ENCODE results near the gene TUBA4B. TPM values are rescaled to one million over a fixed set of nuclear protein-coding genes. Genes with fewer than 3 reads are reported as not detected.
A peak's percentile ranks its signal among the peaks of the same experiment; 100 is the strongest.

Gene TUBA4B
- total and polyA plus RNA-seq, 8 donors = 0.50 to 6.0 (median 3.4) TPM; not detected in 1

- H3K36me3 ChIP-seq = no peaks in the 10 kb centered on the region
- intact Hi-C loops (cut with DNase I) = loop anchor here (5.0 to 10.0 kb wide), 2 partner anchors 127 to 135 kb away; partner anchors contain the start of genes NHEJ1 (in 1 of the 2) and SLC23A3 (in 1 of the 2)
- H3K9me3 ChIP-seq = no peaks in the 10 kb centered on the region
- peaks cover 0 to 64% of the 10 kb centered on the region in 2 donors for H3K27me3 ChIP-seq
- DNase-seq (peak in 1 of 4 donors; percentile 42), ATAC-seq (no peak)
- no peak overlapping the region for H3K27ac ChIP-seq
- H3K4me1 ChIP-seq = peaks cover 0 to 13% of the 10 kb centered on the region in 2 donors
- H3K4me3 ChIP-seq = no peak overlapping the region
- no peak for TF ChIP-seq CTCF (IDR thresholded peaks at IDR 0.05)
These were observed 46.3 kb downstream of the TUBA4B start for GRCh38 chr2:219299372-219299760.

DNA sequence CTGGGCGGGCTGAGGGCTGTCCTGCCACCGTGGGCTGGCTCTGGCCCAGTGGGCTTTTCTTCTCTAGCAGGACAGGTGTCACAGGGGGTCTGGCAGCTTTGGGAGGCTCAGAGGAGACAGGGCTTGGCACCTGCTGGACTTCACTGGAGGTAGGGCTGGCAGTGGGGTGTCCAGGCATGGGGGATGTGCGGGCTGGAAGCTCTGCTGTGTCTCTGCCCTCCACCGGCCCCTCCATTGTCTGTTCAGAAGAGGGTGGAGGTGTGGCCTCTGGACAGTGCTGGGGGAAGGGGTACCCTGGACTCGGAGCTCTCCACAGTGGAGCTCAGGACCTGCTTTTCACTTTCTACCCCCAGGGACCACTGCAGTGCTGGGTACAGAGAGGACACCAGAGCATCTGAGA, 47.0 kb downstream of the TUBA4B start:
- Histone ChIP-seq H3K27ac (no peak overlapping the region), H3K4me3 (no peak overlapping the region), H3K4me1 (peaks cover 0 to 9% of the 10 kb centered on the region in 2 donors), H3K36me3 (no peaks in the 10 kb centered on the region), H3K27me3 (peaks cover 0 to 64% of the 10 kb centered on the region in 2 donors), H3K9me3 (no peaks in the 10 kb centered on the region)
- intact Hi-C loops (cut with DNase I) = loop anchor here in 1 of 2 donors (10.0 kb wide), 1 partner anchor 245 kb away; no protein-coding TSS in a partner anchor
- DNase-seq = peak in 1 of 4 donors; percentile 41
- TF ChIP-seq CTCF (IDR thresholded peaks at IDR 0.05) = no peak
- no peak for ATAC-seq

DNA sequence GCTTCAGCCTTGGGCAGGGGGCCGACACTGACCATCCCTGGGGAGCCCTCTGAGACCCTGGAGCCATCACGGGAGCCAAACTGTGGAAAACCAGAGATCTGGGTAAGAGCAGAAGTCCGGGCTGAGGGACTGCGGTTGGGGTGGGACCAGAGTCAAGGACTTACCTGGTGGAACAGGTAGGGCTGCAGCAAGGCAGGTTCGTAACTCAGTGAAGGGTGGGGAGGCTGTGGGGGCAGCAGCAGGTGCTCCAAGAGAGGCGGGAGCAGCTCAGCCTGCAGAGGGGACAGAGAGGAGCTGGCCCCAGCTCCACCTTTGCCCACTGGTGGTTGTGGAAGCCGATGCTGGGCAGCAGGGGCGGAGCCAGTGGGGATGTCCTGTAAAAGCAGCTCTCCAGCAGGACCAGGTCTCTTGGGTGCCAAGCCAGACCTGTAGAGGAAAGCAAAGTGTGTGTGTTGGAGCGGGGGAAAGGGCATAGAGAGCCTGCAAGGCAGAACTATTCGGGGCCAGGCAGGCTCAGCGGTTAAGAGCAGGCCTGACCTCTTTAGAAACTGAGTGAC, 49.4 kb downstream of the TUBA4B start:
- no peak for ATAC-seq
- peak in 1 of 4 donors; percentile 62 for DNase-seq
- no peak overlapping the region for H3K4me3 ChIP-seq
- H3K4me1 ChIP-seq = peaks cover 0 to 5% of the 10 kb centered on the region in 2 donors
- no peaks in the 10 kb centered on the region for H3K36me3 ChIP-seq
- no peaks in the 10 kb centered on the region for H3K9me3 ChIP-seq
- no peak overlapping the region for H3K27ac ChIP-seq
- intact Hi-C loops (cut with DNase I) = loop anchor here in 1 of 2 donors (10.0 kb wide), 1 partner anchor 248 kb away; no protein-coding TSS in a partner anchor
- no peak for TF ChIP-seq CTCF (IDR thresholded peaks at IDR 0.05)
- peaks cover 0 to 82% of the 10 kb centered on the region in 2 donors for H3K27me3 ChIP-seq

GRCh38 chr2:219304223-219304622, 51.2 kb downstream of the TUBA4B start:
- Histone ChIP-seq H3K27me3 (peaks cover 9 to 88% of the 10 kb centered on the region in 2 donors), H3K27ac (no peak overlapping the region), H3K36me3 (no peaks in the 10 kb centered on the region), H3K9me3 (no peaks in the 10 kb centered on the region), H3K4me1 (no peaks in the 10 kb centered on the region), H3K4me3 (no peak overlapping the region)
- no peak for TF ChIP-seq CTCF (IDR thresholded peaks at IDR 0.05)
- ATAC-seq = no peak
- DNase-seq = no peak
- intact Hi-C loops (cut with DNase I) = loop anchor here in 1 of 2 donors (10.0 kb wide), 1 partner anchor 249 kb away; no protein-coding TSS in a partner anchor

- Histone ChIP-seq H3K4me1 (no peaks in the 10 kb centered on the region), H3K9me3 (no peaks in the 10 kb centered on the region), H3K27ac (no peak overlapping the region), H3K36me3 (no peaks in the 10 kb centered on the region), H3K4me3 (no peak overlapping the region), H3K27me3 (peaks cover 28 to 88% of the 10 kb centered on the region in 2 donors)
- intact Hi-C loops (cut with DNase I) = loop anchor here in 1 of 2 donors (10.0 kb wide), 1 partner anchor 251 kb away; no protein-coding TSS in a partner anchor
- DNase-seq = no peak
- no peak for TF ChIP-seq CTCF (IDR thresholded peaks at IDR 0.05)
- ATAC-seq = no peak
These were observed 53.0 kb downstream of the TUBA4B start for GRCh38 chr2:219306047-219306446.
